K562 (cell line): ENCODE data around the gene PPM1N. TPM values are rescaled to one million over a fixed set of nuclear protein-coding genes. Genes with fewer than 3 reads are reported as not detected.

Experiments used
- FUS ChIP-seq: fragments of 200-400 bp; formaldehyde crosslinking; optimal IDR thresholded peaks from 2 replicates; pipeline ENCODE3; 2017; ENCODE audit warnings: low read depth, low read length
- HNRNPK ChIP-seq: fragments of 200-400 bp; formaldehyde crosslinking; IDR thresholded peaks from one replicate; pipeline ENCODE4 v1.6.1; 2018; ENCODE audit warnings: mild to moderate bottlenecking, low read depth, low read length; ENCODE audit not compliant: poor library complexity, severe bottlenecking
- MBD2 ChIP-seq: sonication (generic); IDR thresholded peaks from 2 replicates; pipeline ENCODE4 v1.6.1; 2016; ENCODE audit warnings: low read depth, borderline replicate concordance
- NFIC ChIP-seq: fragments of 450-650 bp; IDR thresholded peaks from 2 replicates; pipeline ENCODE4 v1.6.1; 2017; ENCODE audit warnings: mild to moderate bottlenecking, inconsistent platforms
- RAD51 ChIP-seq: fragments of 450-650 bp; IDR thresholded peaks from 2 replicates; pipeline ENCODE4 v1.7.1; 2016; ENCODE audit warnings: low read depth, mild to moderate bottlenecking, borderline replicate concordance
- SOX6 ChIP-seq: fragments of 450-650 bp; IDR thresholded peaks from 2 replicates; pipeline ENCODE4 v1.6.1; 2014; ENCODE audit warnings: mild to moderate bottlenecking
- THAP7 ChIP-seq: fragments of 250-450 bp; sonication (Bioruptor Pico); IDR thresholded peaks from 2 replicates; pipeline ENCODE4 v1.5.0; 2021
- TRIM25 ChIP-seq: fragments of 450-650 bp; IDR thresholded peaks from 2 replicates; pipeline ENCODE4 v1.7.0; 2016; ENCODE audit warnings: borderline replicate concordance
- ZFP30 ChIP-seq: fragments of 250-450 bp; sonication (Bioruptor Pico); IDR thresholded peaks from 2 replicates; pipeline ENCODE4 v1.8.0; 2022; ENCODE audit warnings: moderate library complexity, mild to moderate bottlenecking, inconsistent platforms, borderline replicate concordance
- ZNF282 ChIP-seq: sonication (generic); formaldehyde crosslinking; IDR thresholded peaks from 2 replicates; pipeline ENCODE4 v1.8.1; 2023; ENCODE audit warnings: missing genetic modification reagents
- ZNF3 ChIP-seq: fragments of 250-450 bp; sonication (Bioruptor Pico); IDR thresholded peaks from 2 replicates; pipeline ENCODE4 v1.5.0; 2021; ENCODE audit warnings: mild to moderate bottlenecking, moderate library complexity
- ZNF561 ChIP-seq: fragments of 450-650 bp; formaldehyde crosslinking; conservative IDR thresholded peaks from 2 replicates; pipeline ENCODE4 v1.4.0; 2020; ENCODE audit warnings: mild to moderate bottlenecking, moderate library complexity
- ZNF583 ChIP-seq: fragments of 250-450 bp; sonication (Bioruptor Pico); IDR thresholded peaks from 2 replicates; pipeline ENCODE4 v1.4.0; 2020
- polyA plus RNA-seq, 8 experiments: library from polyadenylated mRNA; depleted of rRNA in 4 of 8; stranded (reverse) in 5 of 8; unstranded in 3 of 8; fragments of >200 nt; fragmentation: Nextera tagmentation in 2 of 8; fragmentation: Illumina TruSeq in 1 of 8; extraction: Ambion mirVana in 2 of 8; extraction: Trizol in 1 of 8; gene quantifications; 2 replicates each; pipeline versions ENCODE4 v1.2.1 to v1.2.3, GENCODE V29; 2011 to 2014; ENCODE audit warnings: inconsistent platforms in 1 of 8, missing spikeins in 1 of 8
- total RNA-seq, 7 experiments: library from RNA; depleted of rRNA in 6 of 7; stranded (reverse); fragments of >200 nt in 6 of 7; fragmentation: Illumina TruSeq in 2 of 7; extraction: Trizol in 2 of 7; gene quantifications; 2 replicates each; pipeline versions ENCODE4 v1.2.1 to v1.2.3, GENCODE V29; 2011 to 2021; ENCODE audit warnings: low replicate concordance in 1 of 7
- TF ChIP-seq, protein P1 (sequence below): fragments of 450-650 bp; IDR thresholded peaks from 2 replicates; pipeline ENCODE4 v1.6.1; 2017; ENCODE audit warnings: mild to moderate bottlenecking, moderate library complexity
- TF ChIP-seq, protein P2 (sequence below): fragments of 450-650 bp; IDR thresholded peaks from 2 replicates; pipeline ENCODE4 v1.6.1; 2018; ENCODE audit warnings: mild to moderate bottlenecking, low read depth; ENCODE audit not compliant: partially characterized antibody
- TF ChIP-seq, protein P3 (sequence below): fragments of 450-650 bp; formaldehyde crosslinking; IDR thresholded peaks from 2 replicates; pipeline ENCODE4 v1.4.0; 2020; ENCODE audit warnings: mild to moderate bottlenecking

PPM1N gene
- total and polyA plus RNA-seq, 9 of the 15 experiments (the other 6 are each of a cell fraction or from before 2014, with no cell fraction given) = 4.5 to 15.6 (median 8.7) TPM

DNA sequence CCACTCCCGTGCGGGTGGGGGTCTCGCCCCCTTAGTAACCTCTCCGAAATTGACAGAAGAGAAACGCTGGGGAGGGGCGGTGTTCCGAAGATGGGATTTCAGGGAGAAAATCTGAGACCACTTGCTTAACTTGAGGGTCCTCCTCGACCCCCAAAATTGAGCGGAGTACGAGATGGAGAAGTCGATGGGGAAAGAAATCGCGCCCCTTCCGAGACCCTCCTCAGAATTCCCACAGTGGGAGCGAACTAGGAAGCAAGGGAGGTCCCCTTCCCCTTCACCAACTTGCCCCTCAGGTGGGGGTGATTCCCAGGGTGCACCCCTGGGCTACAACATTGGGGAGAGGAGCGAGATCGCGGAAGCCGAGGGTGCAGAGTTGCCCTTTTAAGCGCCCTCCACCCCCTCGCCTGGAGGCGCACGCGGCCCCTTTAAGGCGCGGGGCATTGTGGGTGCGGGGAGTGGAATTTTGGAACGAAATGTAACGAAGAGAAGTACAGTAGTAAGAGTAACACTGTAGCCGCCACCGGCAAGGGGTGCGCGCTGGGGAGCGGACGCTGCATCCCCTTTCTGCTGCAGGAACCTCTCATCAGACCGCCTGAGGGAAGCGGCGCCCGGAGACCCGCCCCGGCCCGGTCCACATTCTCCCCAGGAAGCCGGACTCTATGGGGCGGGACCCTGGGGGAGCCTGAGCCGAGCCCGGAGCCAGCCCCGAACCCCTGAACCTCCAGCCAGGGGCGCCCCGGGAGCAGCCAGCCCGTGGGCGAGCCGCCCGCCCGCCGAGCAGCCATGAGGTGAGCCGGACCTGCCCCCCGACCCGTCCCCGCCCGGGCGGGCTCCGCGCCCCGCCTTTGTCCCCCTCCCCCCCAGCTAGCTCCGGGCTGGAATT is 9.0 kb downstream of the PPM1N start, which contains the start of gene VASP (continued):
- TF ChIP-seq TRIM25 (no peak), ZNF583 (CRISPR knock-in tag) (no peak), ZNF561 (CRISPR knock-in tag) (no peak), MBD2 (peak; percentile 66; the same call in 1 of the 2 replicates), ZFP30 (no peak), FUS (no peak), SOX6 (no peak; the same call in 1 of the 2 replicates), RAD51 (no peak), ZNF282 (CRISPR knock-in tag) (no peak), NFIC (peak; percentile 33), HNRNPK (no peak), ZNF3 (CRISPR knock-in tag) (no peak), THAP7 (CRISPR knock-in tag) (no peak)
- TF ChIP-seq, protein P1, sequence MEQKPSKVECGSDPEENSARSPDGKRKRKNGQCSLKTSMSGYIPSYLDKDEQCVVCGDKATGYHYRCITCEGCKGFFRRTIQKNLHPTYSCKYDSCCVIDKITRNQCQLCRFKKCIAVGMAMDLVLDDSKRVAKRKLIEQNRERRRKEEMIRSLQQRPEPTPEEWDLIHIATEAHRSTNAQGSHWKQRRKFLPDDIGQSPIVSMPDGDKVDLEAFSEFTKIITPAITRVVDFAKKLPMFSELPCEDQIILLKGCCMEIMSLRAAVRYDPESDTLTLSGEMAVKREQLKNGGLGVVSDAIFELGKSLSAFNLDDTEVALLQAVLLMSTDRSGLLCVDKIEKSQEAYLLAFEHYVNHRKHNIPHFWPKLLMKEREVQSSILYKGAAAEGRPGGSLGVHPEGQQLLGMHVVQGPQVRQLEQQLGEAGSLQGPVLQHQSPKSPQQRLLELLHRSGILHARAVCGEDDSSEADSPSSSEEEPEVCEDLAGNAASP = no peak
- TF ChIP-seq, protein P2, sequence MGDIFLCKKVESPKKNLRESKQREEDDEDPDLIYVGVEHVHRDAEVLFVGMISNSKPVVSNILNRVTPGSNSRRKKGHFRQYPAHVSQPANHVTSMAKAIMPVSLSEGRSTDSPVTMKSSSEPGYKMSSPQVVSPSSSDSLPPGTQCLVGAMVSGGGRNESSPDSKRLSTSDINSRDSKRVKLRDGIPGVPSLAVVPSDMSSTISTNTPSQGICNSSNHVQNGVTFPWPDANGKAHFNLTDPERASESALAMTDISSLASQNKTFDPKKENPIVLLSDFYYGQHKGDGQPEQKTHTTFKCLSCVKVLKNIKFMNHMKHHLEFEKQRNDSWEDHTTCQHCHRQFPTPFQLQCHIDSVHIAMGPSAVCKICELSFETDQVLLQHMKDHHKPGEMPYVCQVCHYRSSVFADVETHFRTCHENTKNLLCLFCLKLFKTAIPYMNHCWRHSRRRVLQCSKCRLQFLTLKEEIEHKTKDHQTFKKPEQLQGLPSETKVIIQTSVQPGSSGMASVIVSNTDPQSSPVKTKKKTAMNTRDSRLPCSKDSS = no peak
- TF ChIP-seq, protein P3, sequence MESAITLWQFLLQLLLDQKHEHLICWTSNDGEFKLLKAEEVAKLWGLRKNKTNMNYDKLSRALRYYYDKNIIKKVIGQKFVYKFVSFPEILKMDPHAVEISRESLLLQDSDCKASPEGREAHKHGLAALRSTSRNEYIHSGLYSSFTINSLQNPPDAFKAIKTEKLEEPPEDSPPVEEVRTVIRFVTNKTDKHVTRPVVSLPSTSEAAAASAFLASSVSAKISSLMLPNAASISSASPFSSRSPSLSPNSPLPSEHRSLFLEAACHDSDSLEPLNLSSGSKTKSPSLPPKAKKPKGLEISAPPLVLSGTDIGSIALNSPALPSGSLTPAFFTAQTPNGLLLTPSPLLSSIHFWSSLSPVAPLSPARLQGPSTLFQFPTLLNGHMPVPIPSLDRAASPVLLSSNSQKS (CRISPR knock-in tag) = no peak
